ENCODE data around the gene C1QTNF1.
"Not testable (repeated sequence)": the region's sequence is repeated elsewhere in the genome, so short reads cannot be mapped to it uniquely, and the experiment has no call there.

C1QTNF1 gene

GRCh38 chr17:79022507-79022991 is 1.4 kb upstream of the C1QTNF1 start:
- DNase-seq (ENCODE audit: low spot score): no peak

- DNase-seq (ENCODE audit: low spot score): no peak
These were observed 726 bp upstream of the C1QTNF1 start for GRCh38 chr17:79023180-79023705.

DNA sequence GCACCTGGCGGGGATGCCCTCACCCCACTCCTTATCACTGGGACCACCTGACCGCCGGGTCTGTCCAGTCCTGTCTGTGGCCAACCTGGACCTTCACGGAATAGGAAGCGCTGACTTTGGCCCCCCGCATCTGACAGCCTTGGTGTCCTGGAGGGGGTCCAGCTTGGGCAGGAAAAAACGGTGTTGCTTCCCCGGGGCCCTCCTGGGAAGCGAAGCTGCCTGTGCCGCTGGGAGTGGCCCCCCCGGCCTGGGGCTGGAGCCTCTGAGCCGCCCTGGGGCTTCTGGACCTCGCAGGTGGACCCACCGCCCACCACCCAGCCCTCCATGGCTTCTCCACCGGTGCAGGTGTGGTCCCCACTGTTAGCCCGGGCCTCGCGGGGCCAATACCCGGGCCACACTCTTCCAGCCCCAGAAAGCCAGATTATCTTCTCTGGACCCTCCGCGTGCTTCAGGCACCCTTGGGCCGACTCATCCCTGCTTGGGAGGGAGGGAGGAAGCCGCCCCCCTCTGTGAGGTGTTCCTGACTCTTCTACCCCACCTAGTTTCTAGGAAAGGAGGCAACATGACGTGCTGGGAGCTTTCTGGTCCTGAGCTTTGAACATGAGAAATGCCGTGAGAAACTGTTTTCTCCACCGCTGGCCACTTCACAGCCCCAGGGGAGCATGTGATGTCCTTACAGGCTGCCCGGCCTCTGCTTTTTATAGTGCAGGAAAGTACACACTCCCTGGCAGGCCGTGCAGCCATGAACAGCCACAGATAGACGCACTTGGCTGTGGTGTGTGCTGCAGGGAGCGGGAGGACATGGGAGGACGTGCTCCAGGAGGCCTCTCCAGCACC is 1.1 kb downstream of the C1QTNF1 start:
- no peak for DNase-seq (ENCODE audit: low spot score)

GRCh38 chr17:79026376-79027273 is 2.7 kb downstream of the C1QTNF1 start:
- DNase-seq (ENCODE audit: low spot score): no peak

- DNase-seq (ENCODE audit: low spot score): peak; percentile 73
These were observed 3.4 kb downstream of the C1QTNF1 start for GRCh38 chr17:79027274-79027924.

GRCh38 chr17:79027925-79028491 is 4.0 kb downstream of the C1QTNF1 start:
- DNase-seq (ENCODE audit: low spot score): no peak

DNA sequence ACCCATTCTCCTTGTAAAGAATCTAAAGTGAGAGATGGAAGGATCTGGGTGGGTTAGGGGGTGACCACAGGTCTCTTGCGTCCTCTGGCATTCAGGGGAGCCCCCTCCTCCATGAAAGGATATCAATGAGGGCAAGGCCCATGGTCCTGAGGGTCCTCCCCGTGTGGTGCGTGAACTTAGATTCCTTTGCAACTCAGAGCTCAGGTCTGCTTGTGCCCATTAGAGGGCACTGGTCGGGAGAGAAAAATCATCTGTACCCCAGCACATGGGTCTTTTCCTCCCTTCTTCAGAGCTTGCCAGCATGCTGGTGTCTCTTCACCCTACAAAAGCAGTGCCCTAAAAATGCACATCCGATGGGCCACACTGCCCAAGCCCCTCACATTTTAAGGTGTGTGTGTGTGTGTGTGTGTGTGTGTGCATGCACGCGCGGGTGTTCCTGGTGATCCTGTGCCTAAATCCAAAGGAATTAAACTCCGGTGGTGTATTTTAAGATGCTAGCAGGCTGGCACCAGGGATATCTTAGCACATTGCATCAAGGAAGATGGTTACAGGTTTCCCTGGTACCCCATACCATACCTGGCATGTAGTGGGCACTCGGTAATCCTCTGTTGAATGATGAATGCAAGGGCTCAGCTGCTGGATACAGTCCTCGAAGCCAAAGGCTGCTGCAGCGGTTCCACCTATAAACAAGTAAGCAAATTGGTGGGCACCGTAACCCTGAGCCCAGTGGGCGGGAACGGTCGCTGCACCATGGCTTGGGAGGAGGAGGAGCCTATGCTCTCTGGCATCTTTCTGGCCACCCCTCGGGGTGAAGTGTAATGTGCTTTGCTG is 4.7 kb downstream of the C1QTNF1 start:
- DNase-seq (ENCODE audit: low spot score): no peak

GRCh38 chr17:79029327-79030009 is 5.5 kb downstream of the C1QTNF1 start:
- no peak for DNase-seq (ENCODE audit: low spot score)

DNA sequence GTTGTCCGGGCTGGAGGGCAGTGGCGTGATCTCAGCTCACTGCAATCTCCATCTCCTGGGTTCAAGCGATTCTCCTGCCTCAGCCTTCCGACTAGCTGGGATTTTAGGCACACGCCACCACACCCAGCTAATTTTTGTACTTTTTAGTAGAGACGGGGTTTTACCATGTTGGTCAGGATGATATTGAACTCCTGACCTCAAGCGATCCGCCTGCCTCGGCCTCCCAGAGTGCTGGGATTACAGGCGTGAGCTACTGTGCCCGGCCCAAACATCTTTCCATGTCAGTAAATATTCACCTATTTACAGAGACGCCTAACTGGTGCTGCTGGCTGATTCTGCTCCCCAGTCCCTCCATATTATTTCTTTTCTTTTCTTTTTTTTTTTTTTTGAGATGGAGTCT is 6.7 kb downstream of the C1QTNF1 start:
- DNase-seq (ENCODE audit: low spot score): not testable (repeated sequence)

DNA sequence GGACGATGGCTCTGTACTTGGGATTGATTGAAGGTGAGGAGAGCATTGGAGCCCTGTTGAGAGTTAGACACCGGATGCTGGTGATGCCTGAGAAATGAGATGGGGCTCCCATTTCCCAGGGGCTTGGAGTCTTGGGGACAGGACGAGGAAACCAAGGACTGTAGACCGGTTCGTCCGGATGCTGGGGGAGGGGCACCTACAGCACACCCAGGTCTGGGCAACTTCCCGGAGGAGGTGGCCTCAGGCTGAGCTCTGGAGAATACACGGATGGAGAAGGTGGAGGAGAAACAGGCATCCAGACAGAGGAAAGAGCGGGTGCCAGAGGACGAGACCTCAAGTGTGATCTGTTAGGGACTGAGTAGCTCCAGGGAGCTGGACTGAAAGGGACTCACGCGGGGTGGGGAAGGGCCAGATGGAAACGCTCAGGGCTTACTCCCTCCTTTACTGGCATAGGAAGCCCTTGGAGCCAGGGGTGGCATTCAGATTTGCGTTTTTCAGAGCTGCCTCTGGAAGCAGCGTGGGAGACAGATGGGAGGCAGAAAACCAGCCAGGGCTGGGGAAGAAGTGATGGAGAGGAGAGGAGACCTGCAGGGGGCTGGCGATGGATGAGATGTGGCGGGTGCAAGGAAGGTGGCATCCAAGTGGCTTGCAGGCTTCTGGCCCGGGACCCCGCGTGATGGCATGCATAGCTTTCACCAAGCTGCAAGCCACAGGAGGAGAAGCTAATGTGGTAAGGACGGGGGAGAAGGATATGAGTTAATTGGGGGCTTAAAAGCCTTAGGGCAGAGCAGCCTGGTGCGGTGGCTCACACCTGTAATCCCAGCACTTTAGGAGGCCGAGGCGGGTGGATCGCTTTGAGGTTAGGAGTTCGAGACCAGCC is 8.3 kb downstream of the C1QTNF1 start:
- DNase-seq (ENCODE audit: low spot score): no peak

GRCh38 chr17:79033046-79033616 is 9.2 kb downstream of the C1QTNF1 start:
- DNase-seq (ENCODE audit: low spot score): no peak

- DNase-seq (ENCODE audit: low spot score): no peak
These were observed 10.0 kb downstream of the C1QTNF1 start for GRCh38 chr17:79033741-79034501.

GRCh38 chr17:79034931-79035485 is 11.0 kb downstream of the C1QTNF1 start:
- no peak for DNase-seq (ENCODE audit: low spot score)

DNA sequence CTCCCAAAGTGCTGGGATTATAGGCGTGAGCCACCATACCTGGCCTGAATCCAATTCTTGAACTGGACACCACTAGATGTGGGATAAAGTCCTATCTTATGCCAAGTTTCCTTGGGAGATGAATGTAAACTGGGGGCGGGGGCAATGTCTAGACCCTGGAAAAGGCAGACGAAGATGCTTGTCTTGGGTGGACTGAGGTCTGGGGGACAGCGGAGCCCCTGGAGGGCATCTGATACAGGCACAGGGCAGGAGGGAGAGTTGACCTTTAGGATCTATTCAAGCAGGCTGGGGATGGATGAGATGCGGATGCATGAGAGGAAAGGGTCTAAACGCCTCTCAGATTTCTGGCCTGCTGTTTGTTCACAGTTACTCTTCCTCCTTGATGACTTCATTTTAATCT is 11.7 kb downstream of the C1QTNF1 start:
- no peak for DNase-seq (ENCODE audit: low spot score)

DNA sequence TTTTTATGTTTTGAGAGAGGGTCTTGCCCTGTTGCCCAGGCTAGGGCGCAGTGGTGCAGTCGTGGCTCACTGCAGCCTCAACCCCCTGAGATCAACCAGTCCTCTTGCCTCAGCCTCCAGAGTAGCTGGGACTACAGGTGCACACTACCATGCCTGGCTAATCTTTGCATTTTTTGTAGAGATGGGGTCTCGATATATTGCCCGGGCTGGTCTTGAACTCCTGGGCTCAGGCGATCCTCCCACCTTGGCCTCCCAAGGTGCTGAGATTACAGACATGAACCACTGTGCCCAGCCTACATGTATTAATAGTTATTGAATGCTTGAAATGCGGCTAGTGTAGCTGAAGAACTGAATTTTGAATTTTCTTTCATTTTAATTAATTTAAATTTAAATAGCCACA is 12.2 kb downstream of the C1QTNF1 start:
- no peak for DNase-seq (ENCODE audit: low spot score)

- no peak for DNase-seq (ENCODE audit: low spot score)
These were observed 12.6 kb downstream of the C1QTNF1 start for GRCh38 chr17:79036596-79036995.

DNA sequence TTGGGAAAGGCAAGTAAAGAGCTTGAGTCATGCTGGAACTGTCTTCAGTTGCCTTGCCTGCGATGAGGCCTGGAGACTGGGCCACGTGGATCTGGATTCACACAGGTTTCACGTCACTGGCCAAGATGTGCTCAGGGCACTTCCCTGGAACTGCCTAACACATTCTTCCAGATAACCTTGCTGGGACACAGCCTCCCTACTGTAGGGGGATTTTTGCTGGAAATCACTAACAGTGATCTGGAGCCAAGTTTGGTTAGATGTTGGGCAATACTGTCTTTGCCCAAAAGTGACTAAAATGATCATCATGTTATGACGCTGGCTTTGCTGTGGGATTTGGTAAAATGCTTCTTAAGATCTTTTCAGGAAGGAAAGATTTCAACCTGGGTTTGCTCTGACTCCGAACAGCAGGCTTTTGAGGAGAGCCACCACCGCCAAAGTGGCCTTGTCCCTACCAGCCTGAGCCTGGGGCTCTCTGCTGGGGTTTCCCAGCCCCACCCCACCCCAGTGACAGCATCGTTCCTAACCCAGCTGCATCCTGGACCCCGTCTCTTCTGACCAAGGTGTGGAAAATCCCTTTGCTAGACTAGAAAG is 14.7 kb downstream of the C1QTNF1 start:
- DNase-seq (ENCODE audit: low spot score): no peak

All from SK-N-DZ (cell line).